SK-N-SH (cell line): ENCODE measurements around the gene UBL7. TPM values are rescaled to one million over a fixed set of nuclear protein-coding genes. Genes with fewer than 3 reads are reported as not detected.

Experiments
- CTCF ChIA-PET: fragments of 300-600, 350-600 bp; formaldehyde crosslinking; extraction: SDS; loops from one replicate; lab custom pipeline; 2021; lab: Yijun Ruan, JAX
- POLR2A ChIA-PET: fragments of 350-600 bp; sonication (Branson Sonifier 250); formaldehyde crosslinking; extraction: SDS; loops from one replicate; lab custom pipeline; 2020; ENCODE audit warnings: antibody characterized with exemption, inconsistent platforms; lab: Yijun Ruan, JAX
- DNase-seq: peaks from one replicate; pipeline ENCODE4 v3.0.0; 2012
- H2AFZ ChIP-seq: fragments of 200-600 bp; sonication (generic); 2 replicates; pipeline ENCODE4 v1.8.1; 2016; ENCODE audit warnings: antibody characterized with exemption, mild to moderate bottlenecking, low read depth
- H3F3A ChIP-seq: fragments of 200-600 bp; sonication (generic); replicated peaks from 2 replicates; pipeline ENCODE3; 2016; ENCODE audit warnings: antibody characterized with exemption, mild to moderate bottlenecking; ENCODE audit not compliant: insufficient read depth
- H3K27ac ChIP-seq, 2 experiments: fragments of 200-500 bp in 1 of 2; fragments of 200-600 bp in 1 of 2; sonication (Bioruptor generic) in 1 of 2; sonication (generic), shearing (Covaris generic) in 1 of 2; 2 replicates each; pipeline versions ENCODE4 v1.5.1 to v1.6.1; 2014 to 2016; ENCODE audit warnings: low read depth in 2 of 2, inconsistent platforms in 1 of 2, low read length in 1 of 2, mild to moderate bottlenecking in 1 of 2, mixed read lengths in 1 of 2
- H3K27me3 ChIP-seq: fragments of 200-600 bp; sonication (generic), shearing (Covaris generic); 2 replicates; pipeline ENCODE4 v1.6.1; 2016; ENCODE audit warnings: mixed run types; ENCODE audit not compliant: insufficient read depth
- H3K36me3 ChIP-seq, 2 experiments: fragments of 200-500 bp in 1 of 2; fragments of 200-600 bp in 1 of 2; sonication (Bioruptor generic) in 1 of 2; sonication (generic) in 1 of 2; replicated peaks in 1 of 2; 2 replicates each; pipeline versions ENCODE3 to v1.5.1; 2014 to 2016; ENCODE audit warnings: low read length in 1 of 2, mild to moderate bottlenecking in 1 of 2; ENCODE audit not compliant: insufficient read depth in 2 of 2, control insufficient read depth in 1 of 2
- H3K4me1 ChIP-seq, 2 experiments: fragments of 200-500 bp in 1 of 2; fragments of 200-600 bp in 1 of 2; sonication (Bioruptor generic) in 1 of 2; sonication (generic), shearing (Covaris generic) in 1 of 2; 2 replicates each; pipeline versions ENCODE4 v1.5.1 to v1.6.1; 2014 to 2016; ENCODE audit warnings: low read depth in 1 of 2, low read length in 1 of 2, mixed run types in 1 of 2; ENCODE audit not compliant: insufficient read depth in 2 of 2, control insufficient read depth in 1 of 2
- H3K4me2 ChIP-seq: fragments of 200-600 bp; sonication (generic), shearing (Covaris generic); 2 replicates; pipeline ENCODE4 v1.6.1; 2017; ENCODE audit warnings: mixed run types
- H3K4me3 ChIP-seq, 2 experiments: fragments of 200-500 bp in 1 of 2; fragments of 200-600 bp in 1 of 2; sonication (Bioruptor generic) in 1 of 2; sonication (generic), shearing (Covaris generic) in 1 of 2; 2 replicates each; pipeline versions ENCODE4 v1.5.1 to v1.8.1; 2014 to 2016; ENCODE audit warnings: low read depth in 2 of 2, inconsistent platforms in 1 of 2, low read length in 1 of 2, mild to moderate bottlenecking in 1 of 2, mixed read lengths in 1 of 2, moderate library complexity in 1 of 2
- H3K79me2 ChIP-seq: fragments of 200-600 bp; sonication (generic); 2 replicates; pipeline ENCODE4 v1.8.1; 2017; ENCODE audit warnings: mild to moderate bottlenecking; ENCODE audit not compliant: insufficient read depth
- H3K9ac ChIP-seq: fragments of 200-600 bp; sonication (generic); 2 replicates; pipeline ENCODE4 v1.6.1; 2017; ENCODE audit warnings: mixed run types
- H3K9me2 ChIP-seq: fragments of 200-600 bp; sonication (generic); 2 replicates; pipeline ENCODE4 v1.6.1; 2017; ENCODE audit warnings: mixed run types
- H3K9me3 ChIP-seq: fragments of 200-600 bp; sonication (generic); 2 replicates; pipeline ENCODE4 v1.6.1; 2017; ENCODE audit warnings: mixed run types, mild to moderate bottlenecking, moderate library complexity
- H4K20me1 ChIP-seq: fragments of 200-600 bp; sonication (generic); 2 replicates; pipeline ENCODE4 v1.6.1; 2017; ENCODE audit warnings: mild to moderate bottlenecking, mixed run types; ENCODE audit not compliant: insufficient read depth
- CHD2 ChIP-seq: fragments of 150-350 bp; IDR thresholded peaks from 2 replicates; pipeline ENCODE4 v1.6.1; 2018; ENCODE audit warnings: low read length; ENCODE audit not compliant: partially characterized antibody
- ELF1 ChIP-seq: IDR thresholded peaks from 2 replicates; pipeline ENCODE4 v1.4.0; 2012
- EP300 ChIP-seq, 2 experiments: IDR thresholded peaks; 2 replicates each; pipeline versions ENCODE4 v1.4.0 to v1.6.1; 2012; ENCODE audit warnings: borderline replicate concordance in 1 of 2, low read depth in 1 of 2, low read length in 1 of 2
- EZH2phosphoT487 ChIP-seq: fragments of 200-600 bp; sonication (generic); IDR thresholded peaks from 2 replicates; pipeline ENCODE4 v1.6.1; 2017; ENCODE audit warnings: low read depth, mixed run types, mild to moderate bottlenecking, antibody characterized with exemption, moderate library complexity, borderline replicate concordance
- FOSL2 ChIP-seq: IDR thresholded peaks from 2 replicates; pipeline ENCODE4 v1.4.0; 2012; ENCODE audit warnings: low read depth, mild to moderate bottlenecking, moderate library complexity, borderline replicate concordance
- FOXJ3 ChIP-seq: sonication (generic); formaldehyde crosslinking; IDR thresholded peaks from 2 replicates; pipeline ENCODE4 v1.5.1; 2020; ENCODE audit warnings: mild to moderate bottlenecking, missing genetic modification reagents
- FOXM1 ChIP-seq: IDR thresholded peaks from 2 replicates; pipeline ENCODE4 v1.4.0; 2012; ENCODE audit warnings: low read depth, mild to moderate bottlenecking
- GABPA ChIP-seq: IDR thresholded peaks from 2 replicates; pipeline ENCODE4 v1.4.0; 2012; ENCODE audit warnings: low read depth, mild to moderate bottlenecking
- JUND ChIP-seq: IDR thresholded peaks from 2 replicates; pipeline ENCODE4 v1.4.0; 2012
- NFIC ChIP-seq: IDR thresholded peaks from 2 replicates; pipeline ENCODE4 v1.4.0; 2012; ENCODE audit warnings: borderline replicate concordance
- NRF1 ChIP-seq: IDR thresholded peaks from 2 replicates; pipeline ENCODE4 v1.6.1; 2012; ENCODE audit warnings: low read depth, mild to moderate bottlenecking, low read length
- POLR2AphosphoS5 ChIP-seq: IDR thresholded peaks from 2 replicates; pipeline ENCODE4 v1.6.1; 2012; ENCODE audit warnings: low read depth, low read length
- RAD21 ChIP-seq: IDR thresholded peaks from 2 replicates; pipeline ENCODE4 v1.6.1; 2012; ENCODE audit warnings: mild to moderate bottlenecking, low read length
- RCOR1 ChIP-seq: fragments of 150-350 bp; IDR thresholded peaks from 2 replicates; pipeline ENCODE4 v1.6.1; 2017; ENCODE audit warnings: antibody characterized with exemption, low read length
- RXRA ChIP-seq: IDR thresholded peaks from 2 replicates; pipeline ENCODE4 v1.4.0; 2012; ENCODE audit warnings: low read depth, mild to moderate bottlenecking, borderline replicate concordance
- SIN3A ChIP-seq: IDR thresholded peaks from 2 replicates; pipeline ENCODE4 v1.6.1; 2012; ENCODE audit warnings: low read depth, mild to moderate bottlenecking, low read length, moderate library complexity, borderline replicate concordance
- SMC3 ChIP-seq: IDR thresholded peaks from 2 replicates; pipeline ENCODE4 v1.6.1; 2012; ENCODE audit warnings: low read depth, low read length, improper control_type of control experiment
- WGBS: methylation state at CpG from one replicate; pipeline ENCODE4 v1.1.6; 2017; ENCODE audit warnings: low lambda C conversion rate; 5-methylcytosine and 5-hydroxymethylcytosine counted together
- polyA plus RNA-seq, 3 experiments: library from polyadenylated mRNA; depleted of rRNA; stranded (reverse); fragments of >200 nt; gene quantifications; 2 replicates each; pipeline ENCODE4 v1.2.3, GENCODE V29; 2012
- TF ChIP-seq, protein P1 (sequence below): IDR thresholded peaks from 2 replicates; pipeline ENCODE4 v1.4.0; 2012; ENCODE audit warnings: low read depth, borderline replicate concordance
- TF ChIP-seq, protein P2 (sequence below): fragments of 150-350 bp; IDR thresholded peaks from 2 replicates; pipeline ENCODE4 v1.6.1; 2017; ENCODE audit warnings: antibody characterized with exemption, low read length, low read depth, borderline replicate concordance
- TF ChIP-seq, protein P3 (sequence below): IDR thresholded peaks from 2 replicates; pipeline ENCODE4 v1.6.1; 2012; ENCODE audit warnings: mild to moderate bottlenecking, low read depth, low read length, moderate library complexity

UBL7 gene
- polyA plus RNA-seq, 1 of the 3 experiments (the other 2 are of a cell fraction) = 81.1 TPM

DNA sequence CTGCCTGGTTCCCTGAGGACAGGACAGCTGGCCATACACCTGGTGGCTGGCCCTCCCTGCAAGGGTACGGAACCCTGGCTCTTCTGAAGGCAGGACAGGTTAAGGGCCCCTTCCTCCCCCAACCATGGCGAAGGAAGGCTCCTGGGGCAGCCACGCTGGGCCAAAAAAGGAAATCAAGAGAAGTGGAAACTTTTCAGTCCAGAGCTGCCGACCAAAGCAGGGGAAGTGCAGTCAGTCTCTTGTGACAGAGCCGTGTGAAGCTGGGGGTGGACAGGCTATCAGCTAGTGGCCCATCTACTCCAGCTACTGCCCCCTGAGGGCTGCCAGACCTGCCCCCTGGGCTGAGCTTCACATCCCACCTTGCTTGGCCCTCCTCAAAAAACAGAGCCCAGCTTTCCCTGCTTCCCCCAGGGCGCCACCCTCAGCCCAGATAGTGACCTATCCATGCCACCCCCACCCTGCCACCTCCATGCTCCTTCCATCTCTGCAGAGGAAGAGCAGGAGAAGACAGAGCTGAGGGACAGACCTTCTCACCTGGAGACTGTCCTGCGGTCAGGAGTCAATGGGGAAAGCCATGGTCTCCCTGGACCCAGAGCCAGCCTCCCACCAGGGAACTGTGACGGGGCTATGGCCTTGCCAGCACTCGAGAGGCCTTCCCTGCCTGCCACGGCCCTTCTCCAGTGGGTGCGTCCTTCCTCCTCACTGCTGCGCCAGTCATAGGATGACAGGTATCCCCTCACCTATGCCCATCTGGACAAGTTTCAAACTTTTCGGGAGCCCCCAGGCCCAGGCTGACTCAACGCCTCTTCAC, 31.8 kb downstream of the UBL7 start (continued):
- TF ChIP-seq, protein P1, sequence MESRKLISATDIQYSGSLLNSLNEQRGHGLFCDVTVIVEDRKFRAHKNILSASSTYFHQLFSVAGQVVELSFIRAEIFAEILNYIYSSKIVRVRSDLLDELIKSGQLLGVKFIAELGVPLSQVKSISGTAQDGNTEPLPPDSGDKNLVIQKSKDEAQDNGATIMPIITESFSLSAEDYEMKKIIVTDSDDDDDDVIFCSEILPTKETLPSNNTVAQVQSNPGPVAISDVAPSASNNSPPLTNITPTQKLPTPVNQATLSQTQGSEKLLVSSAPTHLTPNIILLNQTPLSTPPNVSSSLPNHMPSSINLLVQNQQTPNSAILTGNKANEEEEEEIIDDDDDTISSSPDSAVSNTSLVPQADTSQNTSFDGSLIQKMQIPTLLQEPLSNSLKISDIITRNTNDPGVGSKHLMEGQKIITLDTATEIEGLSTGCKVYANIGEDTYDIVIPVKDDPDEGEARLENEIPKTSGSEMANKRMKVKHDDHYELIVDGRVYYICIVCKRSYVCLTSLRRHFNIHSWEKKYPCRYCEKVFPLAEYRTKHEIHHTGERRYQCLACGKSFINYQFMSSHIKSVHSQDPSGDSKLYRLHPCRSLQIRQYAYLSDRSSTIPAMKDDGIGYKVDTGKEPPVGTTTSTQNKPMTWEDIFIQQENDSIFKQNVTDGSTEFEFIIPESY = no peak
- TF ChIP-seq CHD2 (no peak), ELF1 (no peak), FOSL2 (no peak), EZH2phosphoT487 (no peak), FOXM1 (no peak), RXRA (no peak), JUND (no peak), FOXJ3 (no peak)

DNA sequence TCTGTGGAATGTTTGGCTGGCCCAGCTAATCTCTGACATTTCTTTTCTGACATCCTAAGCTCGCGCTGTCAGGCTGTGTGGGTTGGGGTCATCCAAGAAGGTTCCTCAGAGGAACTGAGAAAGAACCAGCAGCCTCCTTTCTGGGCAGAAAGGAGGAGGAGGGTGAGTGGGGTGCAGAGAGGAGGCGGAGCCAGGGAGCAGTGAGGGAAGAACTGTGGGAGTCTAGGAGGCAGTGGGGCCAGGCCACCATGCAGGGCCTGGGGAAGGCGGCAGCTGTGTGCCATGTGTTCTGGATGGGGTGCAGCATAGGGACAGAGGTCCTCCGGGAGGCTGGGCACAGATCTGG, 32.5 kb downstream of the UBL7 start:
- Histone ChIP-seq H3K4me3 (no peak overlapping the region), H3K27me3 (0 out of 2 replicates have a peak, but pooled peaks cover 4% of the 10 kb centered on the region), H3K9me3 (no peaks in the 10 kb centered on the region), H4K20me1 (no peaks in the 10 kb centered on the region), H3F3A (no peaks in the 10 kb centered on the region), H3K4me1 (peaks cover 4 to 5% of the 10 kb centered on the region in 2 experiments; a peak in 3 of 4 replicates)
- DNase-seq = no peak
- 96% methylated on average over 3 of the region's 5 CpGs for WGBS
- CTCF ChIA-PET = interaction anchor here (1.2 to 36.5 kb wide), 2 partner anchors 10 to 51 kb away, joined by 6 to 779 read pairs; partner anchors contain the start of gene CYP11A1
- TF ChIP-seq POLR2AphosphoS5 (no peak), JUND (no peak), SMC3 (no peak), NRF1 (no peak), FOSL2 (no peak), RCOR1 (no peak), GABPA (no peak), NFIC (no peak), RAD21 (no peak), SIN3A (no peak), RXRA (no peak), EP300 (IDR thresholded peaks at IDR 0.05; ENCODE audit: borderline replicate concordance in 1 of 2, low read depth in 1 of 2, low read length in 1 of 2) (no peak)
- TF ChIP-seq, protein P2, sequence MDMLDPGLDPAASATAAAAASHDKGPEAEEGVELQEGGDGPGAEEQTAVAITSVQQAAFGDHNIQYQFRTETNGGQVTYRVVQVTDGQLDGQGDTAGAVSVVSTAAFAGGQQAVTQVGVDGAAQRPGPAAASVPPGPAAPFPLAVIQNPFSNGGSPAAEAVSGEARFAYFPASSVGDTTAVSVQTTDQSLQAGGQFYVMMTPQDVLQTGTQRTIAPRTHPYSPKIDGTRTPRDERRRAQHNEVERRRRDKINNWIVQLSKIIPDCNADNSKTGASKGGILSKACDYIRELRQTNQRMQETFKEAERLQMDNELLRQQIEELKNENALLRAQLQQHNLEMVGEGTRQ = no peak
- TF ChIP-seq, protein P1 = no peak
- TF ChIP-seq, protein P3, sequence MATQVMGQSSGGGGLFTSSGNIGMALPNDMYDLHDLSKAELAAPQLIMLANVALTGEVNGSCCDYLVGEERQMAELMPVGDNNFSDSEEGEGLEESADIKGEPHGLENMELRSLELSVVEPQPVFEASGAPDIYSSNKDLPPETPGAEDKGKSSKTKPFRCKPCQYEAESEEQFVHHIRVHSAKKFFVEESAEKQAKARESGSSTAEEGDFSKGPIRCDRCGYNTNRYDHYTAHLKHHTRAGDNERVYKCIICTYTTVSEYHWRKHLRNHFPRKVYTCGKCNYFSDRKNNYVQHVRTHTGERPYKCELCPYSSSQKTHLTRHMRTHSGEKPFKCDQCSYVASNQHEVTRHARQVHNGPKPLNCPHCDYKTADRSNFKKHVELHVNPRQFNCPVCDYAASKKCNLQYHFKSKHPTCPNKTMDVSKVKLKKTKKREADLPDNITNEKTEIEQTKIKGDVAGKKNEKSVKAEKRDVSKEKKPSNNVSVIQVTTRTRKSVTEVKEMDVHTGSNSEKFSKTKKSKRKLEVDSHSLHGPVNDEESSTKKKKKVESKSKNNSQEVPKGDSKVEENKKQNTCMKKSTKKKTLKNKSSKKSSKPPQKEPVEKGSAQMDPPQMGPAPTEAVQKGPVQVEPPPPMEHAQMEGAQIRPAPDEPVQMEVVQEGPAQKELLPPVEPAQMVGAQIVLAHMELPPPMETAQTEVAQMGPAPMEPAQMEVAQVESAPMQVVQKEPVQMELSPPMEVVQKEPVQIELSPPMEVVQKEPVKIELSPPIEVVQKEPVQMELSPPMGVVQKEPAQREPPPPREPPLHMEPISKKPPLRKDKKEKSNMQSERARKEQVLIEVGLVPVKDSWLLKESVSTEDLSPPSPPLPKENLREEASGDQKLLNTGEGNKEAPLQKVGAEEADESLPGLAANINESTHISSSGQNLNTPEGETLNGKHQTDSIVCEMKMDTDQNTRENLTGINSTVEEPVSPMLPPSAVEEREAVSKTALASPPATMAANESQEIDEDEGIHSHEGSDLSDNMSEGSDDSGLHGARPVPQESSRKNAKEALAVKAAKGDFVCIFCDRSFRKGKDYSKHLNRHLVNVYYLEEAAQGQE = no peak
- TF ChIP-seq, all 33 proteins: peak for 0
- no peaks in the 10 kb centered on the region for H3K79me2 ChIP-seq
- H3K9me2 ChIP-seq = no peaks in the 10 kb centered on the region
- H3K27ac ChIP-seq = no peak overlapping the region
- POLR2A ChIA-PET = no interaction called here
- H3K36me3 ChIP-seq = no peaks in the 10 kb centered on the region
- no peak overlapping the region for H3K4me2 ChIP-seq
- H3K9ac ChIP-seq = no peak overlapping the region
- H2AFZ ChIP-seq = no peak overlapping the region
